NCI-H345 treated with DMSO at 0.1 percent for 48 hours (cell line): ENCODE measurements around the gene PAIP1.
"Not testable (repeated sequence)": the region's sequence is repeated elsewhere in the genome, so short reads cannot be mapped to it uniquely, and the experiment has no call there.

Experiments
- DNase-seq: peaks from one replicate; lab custom pipeline; 2025; ENCODE audit not compliant: unreplicated experiment; lab: John Stamatoyannopoulos, UW

The PAIP1 gene

GRCh38 chr5:43523662-43524072, 33.2 kb downstream of the PAIP1 start:
- no peak for DNase-seq

DNA sequence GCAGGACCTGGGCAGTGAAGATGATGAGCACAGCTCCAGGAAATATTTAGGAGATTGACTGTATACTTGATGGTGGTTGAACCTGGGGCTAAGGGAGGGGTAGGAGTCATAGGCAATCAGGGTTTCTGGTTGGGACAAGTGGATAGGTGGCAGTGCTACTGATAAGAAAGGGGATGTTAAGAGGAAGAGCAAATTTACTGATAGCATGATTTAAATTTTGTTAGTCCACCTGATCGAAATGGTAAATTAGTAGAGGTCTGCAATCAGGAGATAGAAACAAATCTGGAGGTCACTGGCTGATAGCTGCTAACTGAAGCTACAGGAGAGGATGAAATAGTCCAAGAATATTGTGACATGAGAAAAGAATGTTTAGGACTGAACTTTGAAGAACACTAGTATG, 36.3 kb downstream of the PAIP1 start:
- DNase-seq, result no peak

DNA sequence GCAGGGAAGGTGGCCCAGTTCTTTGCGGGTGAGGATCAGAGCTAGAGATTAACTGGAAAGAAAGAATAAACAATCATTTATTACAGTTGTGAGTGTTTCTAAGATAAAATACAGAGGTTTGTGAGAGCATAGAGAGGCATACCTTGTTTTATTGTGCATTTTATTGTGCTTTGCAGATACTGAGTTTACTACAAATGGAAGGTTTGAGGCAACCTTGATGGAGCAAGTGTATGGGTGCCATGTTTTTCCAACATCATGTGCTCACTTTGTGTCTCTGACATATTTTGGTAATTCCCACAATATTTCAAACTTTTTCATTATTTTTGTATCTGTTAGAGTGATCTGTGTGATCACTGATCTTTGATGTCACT, 41.2 kb downstream of the PAIP1 start:
- no peak for DNase-seq

GRCh38 chr5:43514816-43515677, 41.8 kb downstream of the PAIP1 start, which contains the start of gene C5orf34:
C5orf34 (minus strand) TSS chr5:43515148; CDS start chr5:43509339, 5,809 bp downstream.
- DNase-seq, result peak; percentile 93

GRCh38 chr5:43514471-43514815, 42.4 kb downstream of the PAIP1 start:
- DNase-seq, result no peak

- DNase-seq, result no peak
Observed at GRCh38 chr5:43514025-43514424, 42.9 kb downstream of the PAIP1 start.

- DNase-seq, result not testable (repeated sequence)
Observed at GRCh38 chr5:43511062-43511461, 45.8 kb downstream of the PAIP1 start.

GRCh38 chr5:43498581-43498980, 58.3 kb downstream of the PAIP1 start:
- no peak for DNase-seq

DNA sequence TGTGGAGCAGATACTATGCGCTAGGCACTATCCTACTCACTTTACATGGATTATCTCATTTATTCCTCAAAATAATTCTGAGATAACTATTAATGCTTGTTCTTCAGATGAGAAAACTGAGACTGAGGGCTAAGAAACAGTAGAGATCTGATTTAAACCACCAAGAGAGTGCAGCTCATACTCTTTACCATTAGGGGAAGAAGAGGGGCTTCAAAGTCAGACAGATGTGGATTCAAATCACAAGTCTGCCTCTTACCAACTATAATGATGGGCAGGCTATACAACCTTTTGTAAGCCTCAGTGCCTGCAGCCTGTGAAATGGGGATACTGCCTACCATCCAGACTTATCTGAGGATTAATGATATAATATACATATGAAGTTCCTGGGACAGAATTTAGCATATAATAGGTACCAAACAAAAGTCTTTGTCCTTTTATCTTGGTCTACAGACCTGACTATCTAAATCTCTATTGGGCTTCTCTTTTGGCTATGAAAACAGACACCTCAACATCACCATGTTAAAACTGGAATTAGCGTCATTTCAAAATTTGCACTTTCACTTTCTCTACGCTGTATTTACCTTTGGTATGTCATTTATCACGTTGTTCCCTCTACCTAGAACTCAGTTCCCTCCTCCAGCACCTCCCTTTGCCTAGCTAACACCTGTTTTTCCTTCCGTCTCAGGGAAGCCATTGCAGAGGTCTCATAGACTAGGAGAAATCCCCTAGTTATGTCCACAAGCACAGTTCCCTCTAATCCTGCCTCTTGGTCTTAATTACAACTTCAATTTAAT, 59.4 kb downstream of the PAIP1 start:
- DNase-seq, result no peak

DNA sequence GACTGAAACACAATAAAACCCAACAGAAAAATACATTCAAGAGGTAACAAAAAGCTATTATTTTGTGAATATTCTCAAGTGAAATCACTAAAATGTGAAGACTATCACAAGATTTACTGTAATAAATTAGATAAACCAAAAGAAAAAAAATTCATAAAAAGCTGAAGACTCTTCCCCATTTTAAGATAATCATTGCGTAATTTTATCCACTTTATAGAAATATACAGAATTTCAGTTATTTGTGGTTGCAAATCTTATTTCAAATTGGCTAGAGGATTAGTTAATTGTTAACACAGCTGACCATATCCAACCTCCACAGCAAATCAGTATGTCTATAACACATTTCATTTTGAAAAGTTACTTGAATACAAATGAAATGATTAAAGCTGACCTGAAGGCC, 65.6 kb downstream of the PAIP1 start:
- DNase-seq, result no peak

GRCh38 chr5:43486353-43486752, 70.5 kb downstream of the PAIP1 start:
- DNase-seq, result no peak

GRCh38 chr5:43485406-43485805, 71.5 kb downstream of the PAIP1 start:
- no peak for DNase-seq

DNA sequence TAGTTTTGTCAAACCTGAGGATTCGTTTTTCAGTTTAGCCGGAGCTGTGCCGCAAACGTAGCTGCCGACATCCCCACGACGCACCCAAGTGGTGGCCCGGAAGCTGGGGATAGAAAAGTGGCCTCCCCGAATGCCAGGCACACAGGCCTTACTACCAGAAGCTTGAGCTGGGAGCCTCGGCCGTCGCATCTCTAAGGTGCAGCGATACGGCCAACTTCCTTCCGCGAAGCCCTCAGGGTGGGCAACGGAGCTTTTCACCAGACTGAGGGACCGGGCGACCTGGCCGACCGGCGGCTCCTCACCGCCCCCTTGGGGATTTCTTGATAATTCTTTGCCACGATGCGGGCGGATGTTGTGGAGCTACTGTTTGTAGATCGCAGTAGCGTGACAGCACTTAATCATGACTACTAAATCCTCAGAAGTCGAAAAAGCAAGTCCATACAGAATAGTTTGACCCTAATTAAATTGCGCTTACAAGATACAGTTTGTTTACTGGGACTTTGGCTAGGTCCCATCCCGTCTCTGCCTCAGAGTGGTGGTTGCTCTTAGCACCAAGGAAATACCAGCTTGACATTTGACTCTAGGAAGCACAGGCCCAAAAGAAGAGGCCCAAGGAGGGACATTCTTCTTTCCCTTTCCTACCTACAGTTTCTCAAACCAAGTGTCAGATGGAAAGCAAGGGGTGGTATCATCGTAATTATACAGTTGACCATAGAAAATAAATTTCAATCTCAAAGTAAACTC, 72.6 kb downstream of the PAIP1 start:
- DNase-seq, result peak; percentile 84

GRCh38 chr5:43483298-43484105, 73.4 kb downstream of the PAIP1 start, which contains the start of gene TMEM267:
TMEM267 (minus strand) TSS chr5:43483865; CDS start chr5:43453969, 29,896 bp downstream.
- DNase-seq, result peak; percentile 81

DNA sequence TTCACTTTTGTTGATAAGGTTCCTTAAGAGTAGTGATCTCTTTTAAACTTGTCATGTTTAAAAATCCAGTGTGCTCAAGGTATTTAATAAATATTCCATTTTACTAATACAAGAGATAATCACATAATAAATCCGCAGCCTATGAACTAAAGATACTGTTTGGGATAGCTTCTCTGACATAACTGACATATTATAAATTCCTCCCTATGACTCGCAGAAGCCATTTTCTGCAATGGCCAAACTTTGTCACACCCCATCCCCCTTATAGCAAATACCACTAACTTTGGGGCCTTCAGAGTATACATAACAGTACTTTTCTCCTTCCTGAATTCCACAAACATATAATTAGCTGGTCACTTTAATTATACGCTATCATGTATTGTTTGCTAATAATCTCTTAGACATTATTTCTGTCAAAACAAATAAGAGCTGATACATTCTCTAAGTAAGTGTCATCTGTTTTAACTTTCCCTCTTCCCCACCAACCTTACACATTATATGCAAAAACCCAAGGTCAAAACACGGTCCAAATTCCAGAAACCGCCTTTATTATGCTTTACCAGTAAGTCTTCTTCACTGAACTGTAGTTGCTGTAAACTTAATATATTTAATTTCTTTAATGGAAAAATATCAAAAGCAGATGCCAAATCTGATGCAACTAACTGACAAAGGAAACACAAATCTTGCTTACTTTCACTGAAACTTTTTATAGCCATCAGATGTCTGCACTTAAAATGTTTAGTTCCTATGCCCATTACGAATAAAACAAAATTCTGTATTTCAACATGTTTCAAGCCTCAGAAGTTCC, 74.2 kb downstream of the PAIP1 start:
- no peak for DNase-seq
